HG03520 (cell line): Measurements from ENCODE around the gene NUMBL.

Source experiments
- ATAC-seq: cut with Tn5 transposase; IDR thresholded peaks from one replicate; pipeline ENCODE4 v1.9.1; 2021; ENCODE audit warnings: mild to moderate bottlenecking, moderate library complexity; ENCODE audit not compliant: unreplicated experiment

NUMBL gene

DNA sequence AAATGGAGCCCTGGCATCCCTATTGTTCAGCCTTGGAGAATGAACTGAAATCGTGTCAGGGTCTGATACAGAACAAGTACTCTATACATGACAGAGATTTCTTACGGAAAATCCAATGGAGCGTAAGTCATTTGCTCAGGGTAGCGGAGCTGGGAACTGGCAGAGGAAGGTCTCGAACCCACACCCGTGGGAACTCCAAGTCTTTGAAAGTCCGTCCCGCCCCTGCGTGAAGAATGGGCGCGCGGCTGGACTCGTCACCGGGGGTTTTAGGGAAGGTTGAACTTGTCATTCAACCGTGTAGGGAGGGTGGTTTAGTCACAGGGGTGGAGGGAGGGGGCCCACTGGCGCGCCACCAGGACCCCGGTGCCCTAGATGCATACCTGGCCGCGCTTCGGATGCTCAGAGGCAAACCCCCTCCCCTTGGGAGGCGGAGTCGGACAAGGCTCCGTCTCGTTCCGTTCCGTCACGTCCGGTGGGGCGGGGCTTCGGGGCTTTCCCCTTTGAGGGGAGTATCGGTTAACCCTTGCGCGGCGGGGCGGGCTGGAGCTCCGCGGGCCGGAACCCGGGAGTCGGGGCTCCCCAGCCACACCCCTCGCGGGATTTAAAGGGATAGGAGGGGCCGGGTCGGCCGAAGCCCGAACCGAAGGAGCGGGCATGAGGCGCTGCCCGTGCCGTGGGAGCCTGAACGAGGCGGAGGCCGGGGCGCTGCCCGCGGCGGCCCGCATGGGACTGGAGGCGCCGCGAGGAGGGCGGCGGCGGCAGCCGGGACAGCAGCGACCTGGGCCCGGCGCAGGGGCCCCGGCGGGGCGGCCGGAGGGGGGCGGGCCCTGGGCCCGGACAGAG, 26.3 kb upstream of the NUMBL start, which contains the start of the genes COQ8B and ITPKC:
TSS of gene COQ8B (minus strand) at position 405 of the 843 bp plus-strand sequence. CDS start 2,254 bp downstream, outside the sequence.
TSS of gene ITPKC (plus strand) at position 631 of the 843 bp plus-strand sequence. CDS start at position 655, 24 bp downstream.
- ATAC-seq, result peak; percentile 69

DNA sequence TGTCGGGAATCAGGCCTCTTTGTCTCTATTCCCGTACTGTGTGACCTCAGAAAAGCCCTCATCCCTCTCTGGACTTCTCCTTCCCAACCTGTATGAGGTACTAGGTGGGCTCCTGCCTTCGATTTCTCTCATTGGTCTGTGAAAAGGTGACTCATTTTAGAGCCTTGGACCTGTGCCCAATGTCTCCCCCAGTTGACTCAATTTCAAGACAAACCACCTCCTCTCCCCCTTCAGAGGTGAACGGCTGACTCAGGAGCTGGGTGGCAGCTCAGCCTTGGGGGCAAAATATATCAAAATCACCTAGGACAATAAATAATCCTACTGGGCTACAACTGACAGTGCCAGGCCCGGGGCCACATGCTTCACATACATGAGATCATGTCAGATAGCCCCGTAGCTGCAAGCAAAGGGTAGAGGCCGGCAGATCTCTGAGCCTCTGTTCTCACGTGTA, 25.6 kb upstream of the NUMBL start:
- no peak for ATAC-seq

GRCh38 chr19:40714441-40715299, 24.2 kb upstream of the NUMBL start:
- ATAC-seq, result peak; percentile 41

DNA sequence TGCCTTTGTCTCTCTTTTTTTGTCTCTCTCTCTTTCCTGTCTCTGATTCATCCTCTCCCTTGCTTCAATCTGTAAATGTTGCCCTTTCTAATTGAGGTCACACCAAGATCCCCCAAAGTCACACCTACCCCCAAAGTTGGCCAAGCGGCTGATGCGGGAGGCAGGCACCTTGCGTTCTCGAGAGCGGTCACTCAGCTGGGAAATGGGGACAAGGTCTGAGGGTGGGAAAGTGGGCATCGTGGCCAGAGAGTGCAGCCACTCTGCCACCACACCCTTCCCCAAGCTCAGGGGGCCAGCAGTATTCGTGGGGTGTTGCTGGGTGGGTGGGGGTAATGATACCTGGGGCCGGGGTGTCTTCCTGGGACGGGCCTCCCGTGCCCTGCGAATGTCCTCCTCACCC, 23.5 kb upstream of the NUMBL start:
- no peak for ATAC-seq

DNA sequence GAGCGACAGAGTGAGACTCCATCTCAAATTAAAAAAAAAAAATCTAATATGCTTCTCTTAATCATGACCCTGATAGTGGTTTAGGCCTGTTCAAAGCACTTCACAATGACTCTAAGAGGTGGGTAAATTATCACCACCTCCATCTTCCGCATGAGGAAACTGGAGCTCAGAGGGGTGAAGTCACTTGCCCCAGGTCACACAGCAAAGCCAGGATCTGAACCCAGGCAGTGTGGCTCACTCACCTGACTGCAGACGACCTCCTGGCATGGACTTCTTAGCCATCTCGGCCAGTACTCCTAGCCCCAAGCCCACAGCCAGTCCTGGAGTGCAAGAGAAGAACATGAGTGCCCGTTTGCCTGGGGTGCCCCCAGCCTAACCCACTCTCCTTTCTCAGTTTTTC, 19.4 kb upstream of the NUMBL start:
- ATAC-seq, result no peak

- no peak for ATAC-seq
These were observed 17.2 kb upstream of the NUMBL start for GRCh38 chr19:40707615-40708014.

GRCh38 chr19:40705950-40706619, 15.6 kb upstream of the NUMBL start:
- ATAC-seq, result no peak

DNA sequence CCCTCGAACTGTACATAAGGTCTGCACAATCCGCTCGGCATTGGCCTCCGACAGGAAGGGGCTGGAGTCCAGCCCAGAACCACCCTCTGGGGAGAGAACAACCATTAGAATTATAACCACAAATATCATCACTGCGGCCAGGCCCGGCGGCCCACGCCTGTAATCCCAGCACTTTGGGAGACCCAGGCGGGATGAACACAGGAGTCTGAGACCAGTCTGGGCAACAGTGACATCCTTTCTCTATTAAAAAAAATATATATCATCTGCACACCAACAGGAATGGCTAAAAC, 14.9 kb upstream of the NUMBL start:
- ATAC-seq, result no peak

- no peak for ATAC-seq
These were observed 14.3 kb upstream of the NUMBL start for GRCh38 chr19:40704491-40705361.

GRCh38 chr19:40703029-40703755, 12.7 kb upstream of the NUMBL start:
- ATAC-seq, result no peak

GRCh38 chr19:40702337-40703012, 12.0 kb upstream of the NUMBL start:
- no peak for ATAC-seq

DNA sequence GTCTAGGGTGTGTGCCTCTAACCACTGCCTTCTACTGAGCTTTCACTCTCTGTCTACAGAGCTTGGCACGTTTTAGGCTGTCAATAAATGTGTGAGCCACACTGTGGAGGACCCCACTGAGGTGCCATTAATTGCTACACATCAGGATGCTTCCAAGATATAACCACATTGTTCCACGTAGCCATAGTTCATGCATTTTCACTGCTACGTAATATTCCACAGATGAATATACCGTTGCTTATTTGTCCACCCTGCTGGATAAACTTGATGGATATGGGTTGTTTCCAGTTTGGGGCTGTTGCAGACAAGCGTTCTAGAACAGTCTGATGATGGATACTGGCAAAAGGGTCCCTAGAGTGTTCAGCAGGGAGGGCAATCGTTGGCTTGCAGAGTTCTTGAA, 11.3 kb upstream of the NUMBL start:
- ATAC-seq, result no peak

- no peak for ATAC-seq
These were observed 9.6 kb upstream of the NUMBL start for GRCh38 chr19:40700083-40700482.

DNA sequence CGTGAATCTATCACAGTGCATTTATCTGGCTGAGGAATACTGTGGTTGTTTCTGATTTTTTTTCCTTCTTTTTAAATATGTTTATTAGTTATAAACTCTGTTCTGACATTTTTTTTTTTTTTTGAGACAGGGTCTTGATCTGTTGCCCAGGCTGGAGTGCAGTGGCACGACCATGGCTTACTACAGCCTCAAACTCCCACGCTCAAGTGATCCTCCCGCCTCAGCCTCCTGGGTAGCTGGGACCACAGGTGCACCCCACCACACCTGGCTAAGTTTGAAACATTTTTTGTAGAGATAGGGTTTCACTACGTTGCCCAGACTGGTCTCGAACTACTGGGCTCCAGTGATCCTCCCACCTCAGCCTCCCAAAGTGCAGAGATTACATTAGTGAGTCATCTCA, 6.6 kb upstream of the NUMBL start:
- no peak for ATAC-seq

DNA sequence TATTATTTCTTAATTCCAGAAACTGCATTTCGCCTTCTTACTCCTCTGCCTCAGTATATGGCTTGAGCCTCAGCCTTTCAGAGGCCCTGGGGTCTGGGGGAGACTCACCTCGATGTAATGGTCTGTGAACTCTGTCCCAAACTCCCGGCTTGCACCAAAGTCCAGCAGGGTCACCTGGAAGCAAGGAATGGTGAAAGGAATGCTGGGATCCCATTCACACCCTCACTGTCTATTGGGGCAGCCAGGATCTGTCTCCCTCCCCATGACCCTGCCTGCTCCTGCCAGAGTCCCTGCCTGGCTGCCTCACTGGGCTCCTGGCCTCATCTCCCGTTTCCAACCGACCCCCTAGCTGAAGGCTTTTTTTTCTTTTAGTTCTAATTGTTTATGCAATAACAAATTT, 5.4 kb upstream of the NUMBL start:
- ATAC-seq, result no peak

DNA sequence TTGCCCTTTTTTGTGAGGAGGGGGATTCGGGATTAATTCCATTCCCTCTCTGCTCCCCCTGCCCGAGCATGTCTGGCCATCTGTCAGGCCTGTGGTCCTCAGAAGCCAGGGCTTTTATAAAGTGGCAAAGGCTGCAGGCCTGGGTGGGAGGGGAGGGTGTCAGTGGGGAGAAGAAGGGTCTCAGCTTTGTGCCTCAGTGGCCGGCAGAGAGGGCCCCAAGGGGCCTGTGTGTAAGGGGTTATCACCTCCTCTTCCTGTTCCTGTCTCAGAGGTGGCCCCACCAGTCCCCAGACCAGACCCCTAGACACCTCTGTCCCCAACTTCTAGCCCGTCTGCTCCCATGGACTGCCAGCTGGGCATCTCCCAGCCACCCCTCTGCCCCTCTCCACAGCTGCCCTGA, 3.4 kb upstream of the NUMBL start:
- no peak for ATAC-seq

- no peak for ATAC-seq
These were observed 2.8 kb upstream of the NUMBL start for GRCh38 chr19:40693150-40693788.

DNA sequence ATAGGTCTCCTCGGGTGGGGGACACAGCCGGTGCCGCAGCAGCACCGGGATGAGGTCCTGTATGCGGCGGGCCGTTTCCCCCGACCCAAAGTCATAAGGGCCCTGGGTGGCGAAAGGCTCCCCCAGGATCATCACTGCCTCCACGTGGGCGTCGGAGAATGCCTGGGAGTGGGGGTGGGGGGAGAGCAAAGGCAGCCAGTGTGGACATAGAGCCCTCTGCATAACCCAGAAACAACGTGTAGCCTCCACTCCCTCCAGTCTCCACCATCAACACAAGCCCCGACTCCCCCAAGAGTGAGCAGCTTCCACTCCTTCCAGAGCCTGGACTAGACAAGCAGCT, 1.7 kb upstream of the NUMBL start:
- no peak for ATAC-seq
